Measurements from ENCODE around the gene WDHD1.

DNA sequence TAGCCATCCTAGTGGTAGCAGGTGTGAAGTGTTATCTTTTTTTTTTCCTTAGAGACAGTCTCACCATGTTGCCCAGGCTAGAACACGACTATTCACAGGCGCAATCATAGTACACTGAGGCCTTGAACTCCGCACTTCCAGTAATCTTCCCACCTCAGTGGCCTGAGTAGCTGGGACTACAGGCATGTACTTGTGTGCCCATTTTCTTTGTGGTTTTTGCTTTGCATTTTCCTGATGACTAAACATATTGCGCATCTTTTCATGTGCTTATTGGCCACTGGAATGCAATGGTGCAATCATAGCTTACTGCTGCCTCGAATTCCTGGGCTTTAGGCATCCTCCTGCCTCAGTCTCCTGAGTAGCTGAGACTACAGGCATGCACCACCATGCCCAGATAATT is 90.9 kb downstream of the WDHD1 start:
- TF ChIP-seq, protein P1, sequence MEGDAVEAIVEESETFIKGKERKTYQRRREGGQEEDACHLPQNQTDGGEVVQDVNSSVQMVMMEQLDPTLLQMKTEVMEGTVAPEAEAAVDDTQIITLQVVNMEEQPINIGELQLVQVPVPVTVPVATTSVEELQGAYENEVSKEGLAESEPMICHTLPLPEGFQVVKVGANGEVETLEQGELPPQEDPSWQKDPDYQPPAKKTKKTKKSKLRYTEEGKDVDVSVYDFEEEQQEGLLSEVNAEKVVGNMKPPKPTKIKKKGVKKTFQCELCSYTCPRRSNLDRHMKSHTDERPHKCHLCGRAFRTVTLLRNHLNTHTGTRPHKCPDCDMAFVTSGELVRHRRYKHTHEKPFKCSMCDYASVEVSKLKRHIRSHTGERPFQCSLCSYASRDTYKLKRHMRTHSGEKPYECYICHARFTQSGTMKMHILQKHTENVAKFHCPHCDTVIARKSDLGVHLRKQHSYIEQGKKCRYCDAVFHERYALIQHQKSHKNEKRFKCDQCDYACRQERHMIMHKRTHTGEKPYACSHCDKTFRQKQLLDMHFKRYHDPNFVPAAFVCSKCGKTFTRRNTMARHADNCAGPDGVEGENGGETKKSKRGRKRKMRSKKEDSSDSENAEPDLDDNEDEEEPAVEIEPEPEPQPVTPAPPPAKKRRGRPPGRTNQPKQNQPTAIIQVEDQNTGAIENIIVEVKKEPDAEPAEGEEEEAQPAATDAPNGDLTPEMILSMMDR (IDR thresholded peaks at IDR 0.05; ENCODE audit: low read depth, low read length): no peak
- no peak for TF ChIP-seq POLR2A (IDR thresholded peaks at IDR 0.05; ENCODE audit: extremely low read depth, insufficient read length)
